Neuronal stem cell (in vitro differentiated cells): ENCODE data around the gene BEX2.
A peak's percentile ranks its signal among the peaks of the same experiment; 100 is the strongest.

Experiments
- DNase-seq: peaks from one replicate; pipeline ENCODE4 v3.0.0-alpha.2; 2013; ENCODE audit warnings: low spot score
- H2AFZ ChIP-seq: one replicate; pipeline ENCODE4 v1.6.1; 2013; ENCODE audit warnings: mild to moderate bottlenecking, low read length, inconsistent platforms
- H2AK5ac ChIP-seq: 2 replicates; pipeline ENCODE4 v1.6.1; 2013; ENCODE audit warnings: low read depth, mild to moderate bottlenecking, inconsistent platforms, low read length, moderate library complexity, mixed read lengths
- H2BK120ac ChIP-seq: 2 replicates; pipeline ENCODE4 v1.6.1; 2013; ENCODE audit warnings: low read depth, mild to moderate bottlenecking, inconsistent platforms, low read length, moderate library complexity, mixed read lengths
- H2BK12ac ChIP-seq: one replicate; pipeline ENCODE4 v1.6.1; 2013; ENCODE audit warnings: low read length, inconsistent platforms
- H2BK15ac ChIP-seq: 2 replicates; pipeline ENCODE4 v1.6.1; 2013; ENCODE audit warnings: mild to moderate bottlenecking, low read length, inconsistent platforms, mixed read lengths
- H2BK5ac ChIP-seq: one replicate; pipeline ENCODE4 v1.6.1; 2013; ENCODE audit warnings: inconsistent platforms, mild to moderate bottlenecking, low read length, moderate library complexity
- H3K14ac ChIP-seq: one replicate; pipeline ENCODE4 v1.6.1; 2013; ENCODE audit warnings: low read length, inconsistent platforms
- H3K18ac ChIP-seq: 2 replicates; pipeline ENCODE4 v1.6.1; 2013; ENCODE audit warnings: low read length, inconsistent platforms
- H3K23ac ChIP-seq: 2 replicates; pipeline ENCODE4 v1.6.1; 2013; ENCODE audit warnings: low read depth, mild to moderate bottlenecking, mixed read lengths, low read length, inconsistent platforms; ENCODE audit not compliant: poor library complexity
- H3K27ac ChIP-seq: replicated peaks from 3 replicates; pipeline ENCODE4 v1.5.1; 2013; ENCODE audit warnings: low read length, inconsistent platforms
- H3K27me3 ChIP-seq, 3 experiments: 2 replicates each; pipeline ENCODE4 v1.6.1; 2013; ENCODE audit warnings: low read length in 3 of 3, mild to moderate bottlenecking in 2 of 3, inconsistent platforms in 1 of 3, low read depth in 1 of 3, mixed read lengths in 1 of 3, moderate library complexity in 1 of 3; ENCODE audit not compliant: control insufficient read depth in 3 of 3, insufficient read depth in 3 of 3
- H3K36me3 ChIP-seq, 2 donors: replicated peaks in 1 of 2; 2 replicates each; pipeline ENCODE4 v1.6.1; 2013; ENCODE audit warnings: low read length in 2 of 2; ENCODE audit not compliant: control insufficient read depth in 2 of 2, insufficient read depth in 2 of 2
- H3K4ac ChIP-seq: 2 replicates; pipeline ENCODE4 v1.6.1; 2013; ENCODE audit warnings: inconsistent platforms, mild to moderate bottlenecking, low read length, moderate library complexity
- H3K4me1 ChIP-seq, 2 donors: 1 replicate in 1 of 2; 2 replicates in 1 of 2; pipeline ENCODE4 v1.6.1; 2013; ENCODE audit warnings: low read length in 2 of 2, low read depth in 1 of 2; ENCODE audit not compliant: control insufficient read depth in 2 of 2, insufficient read depth in 1 of 2
- H3K4me2 ChIP-seq: one replicate; pipeline ENCODE4 v1.6.1; 2013; ENCODE audit warnings: mild to moderate bottlenecking, low read length, inconsistent platforms; ENCODE audit not compliant: insufficient read depth, poor library complexity, severe bottlenecking
- H3K4me3 ChIP-seq, 2 donors: 2 replicates each; pipeline ENCODE4 v1.5.1; 2013; ENCODE audit warnings: low read length in 2 of 2, mild to moderate bottlenecking in 2 of 2, inconsistent platforms in 1 of 2, moderate library complexity in 1 of 2
- H3K79me1 ChIP-seq: one replicate; pipeline ENCODE4 v1.6.1; 2013; ENCODE audit warnings: low read depth, mild to moderate bottlenecking, inconsistent platforms, low read length, moderate library complexity
- H3K9ac ChIP-seq: one replicate; pipeline ENCODE4 v1.6.1; 2013; ENCODE audit warnings: mild to moderate bottlenecking, low read depth, low read length, inconsistent platforms; ENCODE audit not compliant: poor library complexity
- H3K9me3 ChIP-seq, 2 donors: replicated peaks in 1 of 2; 2 replicates each; pipeline versions ENCODE3 to v1.6.1; 2013; ENCODE audit warnings: low read length in 2 of 2, mild to moderate bottlenecking in 2 of 2, inconsistent platforms in 1 of 2, low read depth in 1 of 2, mixed read lengths in 1 of 2, moderate library complexity in 1 of 2; ENCODE audit not compliant: control insufficient read depth in 2 of 2, insufficient read depth in 1 of 2
- H4K8ac ChIP-seq: one replicate; pipeline ENCODE4 v1.6.1; 2013; ENCODE audit warnings: low read depth, mild to moderate bottlenecking, inconsistent platforms, low read length, moderate library complexity
- H4K91ac ChIP-seq: one replicate; pipeline ENCODE4 v1.6.1; 2013; ENCODE audit warnings: low read length, low read depth, mild to moderate bottlenecking, inconsistent platforms; ENCODE audit not compliant: poor library complexity
- WGBS, 2 donors: extraction: QIAGEN DNeasy Blood & Tissue Kit; methylation state at CpG; one replicate each; pipeline ENCODE4 v1.1.7; 2013; ENCODE audit warnings: missing lambda C conversion rate in 2 of 2, mixed read lengths in 1 of 2; ENCODE audit not compliant: insufficient read length in 2 of 2, insufficient replicate concordance in 1 of 2; ENCODE audit errors: extremely low coverage in 2 of 2; 5-methylcytosine and 5-hydroxymethylcytosine counted together

The BEX2 gene

DNA sequence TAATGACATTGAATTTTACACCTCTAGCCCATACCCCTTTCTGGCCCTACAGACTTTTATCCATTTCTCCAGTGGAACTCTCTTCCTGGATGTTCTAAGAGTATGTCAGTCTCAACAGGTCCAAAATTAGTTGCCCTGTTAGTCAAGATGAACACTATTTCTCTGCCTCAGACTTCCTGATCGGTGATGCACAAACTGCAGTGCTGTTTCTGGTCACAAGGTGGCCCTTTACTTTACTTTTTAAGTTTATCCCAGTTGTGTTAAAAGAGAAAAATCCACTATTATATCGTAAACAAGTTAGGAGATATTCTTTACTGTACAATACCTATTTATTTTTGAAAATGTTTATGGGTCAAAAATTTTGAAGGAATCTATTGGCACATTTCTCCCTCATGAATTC, 32.3 kb upstream of the BEX2 start:
- H2AFZ ChIP-seq, result peak overlapping the region; percentile 63
- no peak overlapping the region for H3K4ac ChIP-seq
- H2BK12ac ChIP-seq, result no peak overlapping the region
- no peak overlapping the region for H3K27ac ChIP-seq
- H3K14ac ChIP-seq, result no peak overlapping the region
- H3K4me3 ChIP-seq, result no peak overlapping the region
- WGBS, 2 donors, result no CpG with 5 or more reads among the region's 2 CpGs
- H3K79me1 ChIP-seq, result no peaks in the 10 kb centered on the region
- H2BK5ac ChIP-seq, result no peak overlapping the region
- H3K18ac ChIP-seq, result no peak overlapping the region
- H3K27me3 ChIP-seq, result no peaks in the 10 kb centered on the region
- no peak overlapping the region for H3K4me2 ChIP-seq
- no peaks in the 10 kb centered on the region for H3K9me3 ChIP-seq
- DNase-seq, result no peak
- no peak overlapping the region for H2BK120ac ChIP-seq
- H2AK5ac ChIP-seq, result no peak overlapping the region
- no peak overlapping the region for H3K23ac ChIP-seq
- H4K8ac ChIP-seq, result no peak overlapping the region
- no peak overlapping the region for H2BK15ac ChIP-seq
- no peak overlapping the region for H3K9ac ChIP-seq
- no peaks in the 10 kb centered on the region for H3K4me1 ChIP-seq
- H4K91ac ChIP-seq, result no peak overlapping the region
- H3K36me3 ChIP-seq, result no peaks in the 10 kb centered on the region

DNA sequence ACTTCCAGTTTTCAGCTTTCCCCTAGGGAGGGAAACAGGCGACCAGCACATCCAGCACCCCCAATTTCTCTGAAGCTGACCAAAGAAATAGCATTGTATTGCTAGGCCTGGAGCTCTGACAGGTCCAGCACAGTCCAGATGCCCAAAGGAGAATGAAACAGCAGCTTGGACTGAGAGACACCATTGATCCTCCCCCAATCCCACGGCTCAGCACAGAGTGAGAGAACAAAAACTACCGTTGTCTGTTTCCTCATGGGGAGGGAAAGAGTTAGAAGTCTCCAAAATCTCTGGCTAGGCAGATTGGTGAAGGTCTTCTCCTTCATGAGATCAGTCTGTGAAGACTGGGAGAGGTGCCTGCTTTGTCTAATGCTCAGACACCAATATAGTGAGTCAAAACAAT, 27.9 kb upstream of the BEX2 start:
- WGBS, 2 donors, result no CpG with 5 or more reads among the region's 3 CpGs
- no peak overlapping the region for H3K4ac ChIP-seq
- H2BK15ac ChIP-seq, result no peak overlapping the region
- no peak overlapping the region for H2BK120ac ChIP-seq
- H2BK5ac ChIP-seq, result no peak overlapping the region
- H3K4me3 ChIP-seq, result no peak overlapping the region
- H2AFZ ChIP-seq, result no peak overlapping the region
- H4K8ac ChIP-seq, result no peak overlapping the region
- H3K14ac ChIP-seq, result no peak overlapping the region
- H3K27me3 ChIP-seq, result no peaks in the 10 kb centered on the region
- H3K36me3 ChIP-seq, result no peaks in the 10 kb centered on the region
- H3K9ac ChIP-seq, result no peak overlapping the region
- H3K23ac ChIP-seq, result no peak overlapping the region
- DNase-seq, result no peak
- H3K27ac ChIP-seq, result no peak overlapping the region
- H3K4me1 ChIP-seq, result no peaks in the 10 kb centered on the region
- H3K4me2 ChIP-seq, result no peak overlapping the region
- H3K9me3 ChIP-seq, result no peaks in the 10 kb centered on the region
- H4K91ac ChIP-seq, result no peak overlapping the region
- no peak overlapping the region for H2AK5ac ChIP-seq
- H3K18ac ChIP-seq, result no peak overlapping the region
- no peak overlapping the region for H2BK12ac ChIP-seq
- H3K79me1 ChIP-seq, result no peaks in the 10 kb centered on the region

DNA sequence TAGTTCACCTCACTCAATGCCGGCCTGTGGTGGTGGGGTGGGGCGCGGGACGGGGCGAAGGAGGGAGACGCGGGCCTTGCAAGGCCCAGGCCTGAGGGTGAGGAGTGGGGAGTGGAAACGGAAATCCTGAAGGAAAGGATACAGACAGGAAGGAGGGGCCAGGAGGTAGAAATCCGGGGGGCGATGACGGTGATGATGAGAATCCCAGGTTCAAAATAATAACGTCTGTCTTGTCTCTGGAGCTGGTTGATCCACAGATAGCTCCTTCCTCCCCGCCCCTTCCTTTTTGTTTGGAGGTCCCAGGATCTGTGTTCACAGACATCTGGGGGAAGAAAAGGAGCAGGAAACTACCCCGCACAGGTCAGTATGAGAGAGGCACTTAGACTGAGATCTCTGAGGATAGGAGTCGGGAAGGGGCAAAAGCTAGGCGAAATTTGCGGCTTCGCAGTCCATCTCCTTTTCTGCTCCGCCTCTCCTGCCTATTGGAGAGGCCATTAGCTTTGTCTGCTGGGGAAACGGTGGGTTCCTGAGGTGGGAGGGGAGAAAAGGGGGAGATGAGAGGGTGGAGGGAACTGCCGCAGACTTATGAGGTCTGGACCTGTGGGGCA, 20.0 kb upstream of the BEX2 start:
- Histone ChIP-seq H3K4me2 (peak overlapping the region; percentile 57), H3K23ac (no peak overlapping the region), H3K9ac (no peak overlapping the region), H2BK15ac (no peak overlapping the region), H3K79me1 (no peaks in the 10 kb centered on the region), H3K14ac (no peak overlapping the region), H3K27ac (peak overlapping the region; percentile 91), H3K4ac (no peak overlapping the region), H3K18ac (no peak overlapping the region), H2AK5ac (no peak overlapping the region), H2BK12ac (no peak overlapping the region), H2BK5ac (no peak overlapping the region), H3K4me3 (peak overlapping the region; percentile 60 to 74), H4K91ac (no peak overlapping the region), H3K27me3 (peaks cover 0 to 8% (median 0%) of the 10 kb centered on the region in 3 experiments), H3K36me3 (peaks cover 0 to 11% of the 10 kb centered on the region in 2 donors), H3K9me3 (no peaks in the 10 kb centered on the region), H4K8ac (no peak overlapping the region), H2AFZ (peak overlapping the region; percentile 73), H2BK120ac (no peak overlapping the region), H3K4me1 (peaks cover 1 to 4% of the 10 kb centered on the region in 2 donors)
- WGBS, 2 donors, result no CpG with 5 or more reads among the region's 21 CpGs
- no peak for DNase-seq

DNA sequence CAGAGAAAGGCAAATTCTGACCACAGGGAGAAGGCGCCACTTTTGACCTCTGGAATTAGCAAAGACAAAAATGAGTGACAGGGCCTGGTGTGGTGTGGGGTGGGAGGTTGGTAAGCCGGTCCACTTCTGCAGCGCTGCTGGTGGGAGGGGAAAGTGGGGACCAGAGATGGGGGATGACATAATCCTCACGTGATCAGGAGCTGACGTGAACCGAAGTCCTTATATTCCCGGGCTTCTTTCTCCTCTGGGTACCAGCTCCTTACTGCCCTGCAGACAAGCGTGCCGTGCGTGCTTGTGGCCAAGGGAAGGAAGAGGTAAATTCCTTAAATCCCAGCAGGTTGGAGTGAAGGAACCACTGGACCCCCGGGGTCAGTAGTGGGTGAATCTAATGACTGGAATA, 19.2 kb upstream of the BEX2 start, which contains the start of gene TCEAL7:
TCEAL7 (plus strand) TSS at position 249 of the 400 bp plus-strand sequence. CDS start 1,165 bp downstream, outside the sequence.
- no peak within 1 kb of the TSS for H2BK5ac ChIP-seq
- no peak within 1 kb of the TSS for H3K9ac ChIP-seq
- H2AK5ac ChIP-seq, result no peak within 1 kb of the TSS
- peak within 1 kb of the TSS; percentile 57 for H3K4me2 ChIP-seq
- no peak for DNase-seq
- H3K4me3 ChIP-seq, result peak within 1 kb of the TSS; percentile 60 to 74
- H3K18ac ChIP-seq, result peak within 1 kb of the TSS; percentile 4
- no peak within 1 kb of the TSS for H2BK120ac ChIP-seq
- H2BK12ac ChIP-seq, result no peak within 1 kb of the TSS
- H3K27me3 ChIP-seq, result peaks cover 0 to 15% (median 0%) of the 10 kb centered on the region in 3 experiments
- H3K36me3 ChIP-seq, result peaks cover 0 to 11% of the 10 kb centered on the region in 2 donors
- H2AFZ ChIP-seq, result peak within 1 kb of the TSS; percentile 73
- no peak within 1 kb of the TSS for H3K4ac ChIP-seq
- no peak within 1 kb of the TSS for H3K23ac ChIP-seq
- WGBS, 2 donors, result no CpG with 5 or more reads among the region's 11 CpGs
- peak within 1 kb of the TSS; percentile 91 for H3K27ac ChIP-seq
- H2BK15ac ChIP-seq, result no peak within 1 kb of the TSS
- H3K79me1 ChIP-seq, result no peaks in the 10 kb centered on the region
- no peak within 1 kb of the TSS for H4K8ac ChIP-seq
- H4K91ac ChIP-seq, result no peak within 1 kb of the TSS
- peaks cover 1 to 4% of the 10 kb centered on the region in 2 donors for H3K4me1 ChIP-seq
- no peak within 1 kb of the TSS for H3K14ac ChIP-seq
- no peaks in the 10 kb centered on the region for H3K9me3 ChIP-seq
